Esophagus squamous epithelium (tissue), 4 donors: ENCODE data around the gene CLSTN2.

Source experiments
- POLR2A ChIP-seq, 4 donors: fragments of 450-650 bp; IDR thresholded peaks; one replicate each; pipeline ENCODE4 v1.6.1; 2017; ENCODE audit warnings: antibody characterized with exemption in 4 of 4, mild to moderate bottlenecking in 4 of 4, moderate library complexity in 3 of 4
- TF ChIP-seq, protein P1 (sequence below), 6 experiments: fragments of 450-650 bp in 4 of 6; fragments of 200-600 bp in 2 of 6; sonication (generic) in 2 of 6; IDR thresholded peaks; one replicate each; pipeline ENCODE4 v1.5.1; 2016 to 2019; ENCODE audit warnings: antibody characterized with exemption in 6 of 6, mild to moderate bottlenecking in 4 of 6, moderate library complexity in 4 of 6

GRCh38 chr3:140360332-140360731 is 425.3 kb downstream of the CLSTN2 start:
- TF ChIP-seq, protein P1, sequence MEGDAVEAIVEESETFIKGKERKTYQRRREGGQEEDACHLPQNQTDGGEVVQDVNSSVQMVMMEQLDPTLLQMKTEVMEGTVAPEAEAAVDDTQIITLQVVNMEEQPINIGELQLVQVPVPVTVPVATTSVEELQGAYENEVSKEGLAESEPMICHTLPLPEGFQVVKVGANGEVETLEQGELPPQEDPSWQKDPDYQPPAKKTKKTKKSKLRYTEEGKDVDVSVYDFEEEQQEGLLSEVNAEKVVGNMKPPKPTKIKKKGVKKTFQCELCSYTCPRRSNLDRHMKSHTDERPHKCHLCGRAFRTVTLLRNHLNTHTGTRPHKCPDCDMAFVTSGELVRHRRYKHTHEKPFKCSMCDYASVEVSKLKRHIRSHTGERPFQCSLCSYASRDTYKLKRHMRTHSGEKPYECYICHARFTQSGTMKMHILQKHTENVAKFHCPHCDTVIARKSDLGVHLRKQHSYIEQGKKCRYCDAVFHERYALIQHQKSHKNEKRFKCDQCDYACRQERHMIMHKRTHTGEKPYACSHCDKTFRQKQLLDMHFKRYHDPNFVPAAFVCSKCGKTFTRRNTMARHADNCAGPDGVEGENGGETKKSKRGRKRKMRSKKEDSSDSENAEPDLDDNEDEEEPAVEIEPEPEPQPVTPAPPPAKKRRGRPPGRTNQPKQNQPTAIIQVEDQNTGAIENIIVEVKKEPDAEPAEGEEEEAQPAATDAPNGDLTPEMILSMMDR (IDR thresholded peaks at IDR 0.05), result no peak
- TF ChIP-seq POLR2A (IDR thresholded peaks at IDR 0.05), result no peak
